Activated effector memory CD4-positive, alpha-beta T cell treated with Interleukin-2 at 50 U/mL for 16 hours (primary cell): ENCODE results near the gene DCAF4.

Experiments
- DNase-seq: peaks from one replicate; pipeline ENCODE4 v3.0.0-alpha.2; 2020

The DCAF4 gene, protein sequence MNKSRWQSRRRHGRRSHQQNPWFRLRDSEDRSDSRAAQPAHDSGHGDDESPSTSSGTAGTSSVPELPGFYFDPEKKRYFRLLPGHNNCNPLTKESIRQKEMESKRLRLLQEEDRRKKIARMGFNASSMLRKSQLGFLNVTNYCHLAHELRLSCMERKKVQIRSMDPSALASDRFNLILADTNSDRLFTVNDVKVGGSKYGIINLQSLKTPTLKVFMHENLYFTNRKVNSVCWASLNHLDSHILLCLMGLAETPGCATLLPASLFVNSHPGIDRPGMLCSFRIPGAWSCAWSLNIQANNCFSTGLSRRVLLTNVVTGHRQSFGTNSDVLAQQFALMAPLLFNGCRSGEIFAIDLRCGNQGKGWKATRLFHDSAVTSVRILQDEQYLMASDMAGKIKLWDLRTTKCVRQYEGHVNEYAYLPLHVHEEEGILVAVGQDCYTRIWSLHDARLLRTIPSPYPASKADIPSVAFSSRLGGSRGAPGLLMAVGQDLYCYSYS

GRCh38 chr14:72926292-72927028 is at the start of gene DCAF4:
Gene DCAF4 (plus strand): TSS chr14:72926464. CDS start chr14:72937979, 11,515 bp downstream.
- peak; percentile 92 for DNase-seq

DNA sequence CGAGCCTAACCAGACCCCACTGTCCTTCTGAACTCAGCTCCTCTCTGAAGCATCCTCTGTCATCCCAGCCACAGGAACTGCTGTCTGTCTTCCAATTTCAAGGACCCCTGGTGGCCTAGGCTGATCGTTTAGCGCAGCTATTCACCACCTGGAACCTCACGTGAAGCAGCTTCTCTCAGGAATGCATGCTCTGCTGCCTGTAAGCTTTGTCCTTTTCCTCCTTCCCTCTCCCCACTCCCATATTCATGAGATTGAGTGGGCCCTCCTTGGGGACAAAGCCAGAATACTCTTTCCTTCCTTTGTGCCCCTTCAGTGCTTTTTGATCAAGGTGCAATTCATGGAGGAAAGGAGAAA is 49.6 kb upstream of the DCAF4 start:
- no peak for DNase-seq

DNA sequence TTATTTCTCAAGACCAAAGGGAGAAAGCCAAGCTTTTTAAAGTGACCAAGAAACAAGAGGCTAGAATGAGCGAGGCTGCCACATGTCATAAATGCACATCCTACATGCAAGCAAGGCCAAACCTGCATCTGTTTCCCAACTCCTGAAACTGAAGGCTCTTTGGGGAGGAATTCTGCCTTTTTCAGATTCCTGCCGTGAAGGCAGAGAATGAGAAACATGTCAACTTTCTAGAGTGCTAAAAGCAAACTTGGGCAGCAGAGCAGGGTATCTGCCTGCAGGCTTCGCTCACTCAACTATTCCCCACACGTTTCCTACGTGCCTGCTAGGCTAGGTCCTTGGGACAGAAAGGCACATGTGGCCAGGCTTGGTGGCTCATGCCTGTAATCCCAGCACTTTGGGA is 47.5 kb upstream of the DCAF4 start:
- DNase-seq: no peak

DNA sequence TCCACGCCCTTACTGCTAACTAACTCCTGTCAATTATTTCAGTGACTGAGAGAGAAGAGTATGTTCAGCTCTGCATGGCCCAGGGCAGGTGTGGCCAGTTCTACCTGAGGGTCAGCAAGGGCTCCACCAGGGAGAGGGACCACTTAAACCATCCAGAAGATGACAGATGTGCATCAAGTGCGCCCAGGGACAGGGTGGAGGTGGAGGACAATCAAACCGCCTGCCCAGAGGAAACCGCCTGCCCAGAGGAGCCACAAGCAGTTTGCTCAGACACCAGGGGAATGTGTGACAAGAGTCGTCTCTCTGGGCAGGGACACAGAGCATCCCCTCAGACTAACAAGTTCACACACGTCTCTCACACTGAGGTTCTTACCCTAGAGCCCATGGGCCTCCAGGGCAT is 46.8 kb upstream of the DCAF4 start:
- no peak for DNase-seq

GRCh38 chr14:72880164-72880563 is 46.1 kb upstream of the DCAF4 start:
- DNase-seq: no peak

DNA sequence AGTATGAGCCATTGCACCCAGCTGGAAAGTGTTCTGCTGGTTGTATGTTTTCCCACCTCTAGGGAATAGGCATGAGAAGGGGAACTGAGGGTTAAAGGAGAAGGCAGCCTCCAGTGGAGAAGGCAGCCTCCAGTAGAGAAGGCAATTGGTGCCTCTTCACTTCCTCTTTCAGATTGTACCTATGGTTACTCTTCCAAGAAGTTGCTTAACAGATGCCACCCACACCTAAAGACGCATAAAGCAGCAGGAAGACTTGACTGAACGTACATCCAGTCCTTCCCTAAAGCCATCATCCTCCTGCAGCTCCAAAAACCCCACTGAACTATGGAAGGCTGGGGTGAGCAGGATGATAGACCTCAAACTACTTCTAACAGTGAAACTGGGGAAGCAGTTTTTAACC is 45.4 kb upstream of the DCAF4 start:
- DNase-seq: no peak

DNA sequence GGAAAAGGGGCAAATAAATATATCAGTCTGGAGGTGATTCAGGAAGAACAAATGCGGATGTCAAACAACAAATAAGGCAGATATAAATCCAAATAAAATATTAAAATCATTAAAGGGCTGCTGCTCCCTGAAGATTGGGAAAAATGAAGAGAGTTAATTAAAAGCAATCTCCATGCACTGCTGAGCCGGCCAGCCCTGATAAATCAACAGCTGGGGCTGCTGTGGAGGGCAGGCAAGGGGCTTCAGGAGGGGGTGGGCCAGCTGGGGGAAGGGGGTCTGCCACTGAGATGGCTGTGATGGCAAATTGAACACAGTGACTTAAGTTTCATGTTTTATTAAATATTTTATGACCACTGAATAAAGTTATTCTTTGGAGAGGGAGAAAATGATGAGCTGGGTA is 44.7 kb upstream of the DCAF4 start:
- DNase-seq: no peak

- DNase-seq: no peak
Measured at GRCh38 chr14:72882047-72882446, 44.2 kb upstream of the DCAF4 start.

DNA sequence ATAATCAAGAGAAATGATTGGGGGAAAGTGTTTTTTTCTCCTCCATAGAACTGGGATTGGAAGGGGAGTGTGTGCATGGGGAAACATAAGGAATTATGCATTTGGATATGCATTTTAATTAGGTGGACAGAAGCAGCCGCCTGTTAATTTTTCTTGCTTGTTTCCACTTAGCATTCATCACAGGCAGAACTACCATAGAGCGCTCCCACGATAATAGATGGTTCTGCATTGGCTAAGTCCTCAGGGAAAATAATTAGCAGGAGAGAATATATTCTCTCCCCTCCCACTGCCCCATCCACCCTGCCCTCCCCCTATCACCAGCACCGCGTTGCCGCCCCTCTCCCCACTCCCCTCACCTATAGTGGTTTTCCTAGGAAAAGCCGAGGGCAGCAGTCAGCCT is 43.8 kb upstream of the DCAF4 start:
- no peak for DNase-seq

DNA sequence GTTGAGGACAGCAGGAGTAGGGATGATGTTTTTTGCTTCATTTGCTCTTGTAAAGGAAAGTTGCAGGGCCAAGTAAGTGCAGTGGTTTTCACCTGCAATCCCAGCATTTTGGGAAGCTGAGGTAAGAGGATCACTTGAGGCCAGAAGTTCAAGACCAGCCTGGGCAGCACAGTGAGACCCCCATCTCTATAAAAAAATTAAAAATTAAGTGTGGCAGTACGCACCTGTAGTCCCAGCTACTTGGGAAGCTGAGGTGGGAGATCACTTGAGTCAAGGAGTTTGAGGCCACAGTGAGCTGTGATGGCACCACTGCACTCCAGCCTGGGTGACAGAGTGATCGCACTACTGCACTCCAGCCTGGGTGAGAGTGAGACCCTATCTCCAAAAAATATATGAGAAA is 43.2 kb upstream of the DCAF4 start:
- DNase-seq: no peak

DNA sequence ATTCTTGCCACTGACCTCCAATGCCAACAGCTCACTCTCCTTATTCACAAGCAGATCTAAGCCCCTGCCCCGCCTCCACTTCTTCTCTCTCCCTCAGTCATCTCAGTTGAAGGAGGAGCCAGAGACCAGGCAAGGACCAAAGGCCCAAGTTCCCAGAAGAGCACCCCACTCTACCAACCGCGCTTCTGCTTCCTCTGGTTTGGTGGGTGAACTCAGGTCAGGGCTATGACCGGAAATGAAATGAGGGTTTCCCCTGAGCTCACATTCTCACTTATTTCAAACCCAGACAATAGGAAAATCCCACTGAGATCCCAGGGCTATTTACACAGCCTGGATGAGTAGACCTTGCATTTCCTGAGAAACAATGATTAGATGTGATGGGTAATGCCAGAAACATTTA is 42.3 kb upstream of the DCAF4 start:
- no peak for DNase-seq

DNA sequence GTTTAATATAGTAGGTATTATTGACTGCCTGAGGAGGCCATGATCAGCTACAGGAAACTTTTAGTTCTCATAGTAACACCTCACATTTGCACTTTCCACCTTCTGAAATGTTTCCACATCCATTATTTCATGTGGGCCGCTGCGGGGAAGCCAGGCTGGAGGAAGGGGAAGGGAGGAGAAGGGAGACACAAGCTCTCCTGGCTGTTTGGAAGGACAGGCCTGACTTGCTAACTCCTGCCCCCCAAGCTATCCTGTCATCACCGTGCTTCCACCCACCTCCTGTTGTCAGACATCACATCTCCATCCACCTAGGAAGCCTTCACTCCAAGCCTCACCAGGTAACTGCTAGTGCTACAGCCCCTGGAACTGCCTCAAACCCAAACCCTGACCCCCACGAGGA is 41.9 kb upstream of the DCAF4 start:
- no peak for DNase-seq

DNA sequence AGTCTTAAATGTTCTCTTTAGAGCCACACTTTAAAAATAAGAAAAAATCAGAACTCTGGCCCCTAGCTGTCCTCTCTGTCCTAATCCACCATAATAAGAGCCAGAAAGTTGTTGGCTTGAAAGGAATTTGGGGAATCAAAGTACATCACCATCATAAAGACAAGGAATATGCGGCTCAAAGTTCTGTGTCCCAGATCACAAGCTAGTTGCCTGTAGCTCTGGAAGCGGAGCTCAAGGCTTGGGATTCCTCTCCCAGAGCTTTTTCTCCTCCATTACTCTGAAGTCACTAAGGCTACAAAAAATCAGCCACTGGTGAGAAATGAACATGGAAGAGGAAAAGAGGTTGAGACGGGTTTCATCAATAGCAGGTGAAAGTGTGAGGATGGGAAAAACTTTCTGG is 38.8 kb upstream of the DCAF4 start:
- no peak for DNase-seq

DNA sequence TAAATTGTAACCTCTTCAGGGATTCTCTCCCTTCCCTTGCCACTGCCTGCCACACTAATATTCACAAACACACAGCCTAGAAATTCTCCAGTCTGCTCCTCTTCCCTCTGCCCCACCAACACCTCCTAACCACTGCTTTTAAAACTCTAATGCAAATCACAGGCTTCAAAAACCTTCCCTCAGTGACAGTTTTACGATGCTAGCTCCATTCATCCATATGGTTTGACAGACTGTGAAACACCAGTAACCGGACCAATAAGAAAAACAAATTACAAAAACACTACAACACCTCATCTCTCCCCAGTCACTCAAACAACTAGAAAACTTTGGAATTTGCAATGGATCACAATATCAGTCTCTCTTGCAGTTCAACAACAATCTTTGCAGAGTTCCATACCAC is 38.1 kb upstream of the DCAF4 start:
- DNase-seq: no peak

DNA sequence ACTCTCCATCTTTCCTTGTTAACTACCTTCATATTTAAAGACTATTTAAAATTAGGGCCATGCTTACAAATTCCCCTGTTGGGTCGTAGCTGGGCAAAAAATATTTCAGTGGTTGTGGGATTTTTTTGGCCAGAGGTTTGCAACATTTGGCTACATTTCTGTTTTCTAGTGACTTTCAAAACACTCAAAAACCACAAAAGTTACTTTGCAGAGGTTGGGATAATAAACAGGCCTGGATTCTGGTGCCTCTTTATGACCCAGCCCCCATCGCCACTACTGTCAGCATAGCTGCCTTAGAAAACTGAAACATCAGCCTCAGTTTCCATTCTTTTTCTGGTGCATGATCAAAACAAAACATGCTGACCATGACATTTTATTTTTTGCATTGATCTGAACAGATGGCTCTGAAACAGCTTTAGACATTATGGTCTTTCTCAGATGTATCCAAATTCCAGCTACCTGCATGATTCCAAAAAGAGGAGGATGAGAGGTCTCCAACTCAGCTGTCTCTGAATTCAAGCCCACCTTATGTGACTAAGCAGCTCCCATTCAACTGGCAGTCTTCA is 37.5 kb upstream of the DCAF4 start:
- no peak for DNase-seq

DNA sequence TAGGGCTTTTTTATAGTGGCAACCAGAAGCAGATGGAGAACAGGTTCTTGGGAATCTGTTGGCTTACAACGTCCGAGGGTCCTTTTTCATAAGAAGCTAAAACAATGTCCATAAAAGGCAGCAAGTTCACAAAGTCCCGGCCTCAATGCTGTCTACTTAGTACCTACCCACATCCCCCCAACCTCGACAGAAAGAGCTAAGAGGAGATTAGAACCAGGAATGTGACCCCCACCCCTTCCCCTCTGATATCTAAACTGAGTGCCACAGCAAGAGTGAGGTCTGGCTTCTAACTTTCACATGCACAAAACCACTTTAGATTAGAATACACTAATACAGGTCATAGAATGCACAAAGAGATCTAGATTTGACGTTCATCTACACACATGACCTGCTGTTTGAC is 36.9 kb upstream of the DCAF4 start:
- DNase-seq: no peak

- no peak for DNase-seq
Measured at GRCh38 chr14:72891666-72892102, 34.6 kb upstream of the DCAF4 start.

GRCh38 chr14:72892103-72892878 is 34.0 kb upstream of the DCAF4 start:
- DNase-seq: peak; percentile 7

DNA sequence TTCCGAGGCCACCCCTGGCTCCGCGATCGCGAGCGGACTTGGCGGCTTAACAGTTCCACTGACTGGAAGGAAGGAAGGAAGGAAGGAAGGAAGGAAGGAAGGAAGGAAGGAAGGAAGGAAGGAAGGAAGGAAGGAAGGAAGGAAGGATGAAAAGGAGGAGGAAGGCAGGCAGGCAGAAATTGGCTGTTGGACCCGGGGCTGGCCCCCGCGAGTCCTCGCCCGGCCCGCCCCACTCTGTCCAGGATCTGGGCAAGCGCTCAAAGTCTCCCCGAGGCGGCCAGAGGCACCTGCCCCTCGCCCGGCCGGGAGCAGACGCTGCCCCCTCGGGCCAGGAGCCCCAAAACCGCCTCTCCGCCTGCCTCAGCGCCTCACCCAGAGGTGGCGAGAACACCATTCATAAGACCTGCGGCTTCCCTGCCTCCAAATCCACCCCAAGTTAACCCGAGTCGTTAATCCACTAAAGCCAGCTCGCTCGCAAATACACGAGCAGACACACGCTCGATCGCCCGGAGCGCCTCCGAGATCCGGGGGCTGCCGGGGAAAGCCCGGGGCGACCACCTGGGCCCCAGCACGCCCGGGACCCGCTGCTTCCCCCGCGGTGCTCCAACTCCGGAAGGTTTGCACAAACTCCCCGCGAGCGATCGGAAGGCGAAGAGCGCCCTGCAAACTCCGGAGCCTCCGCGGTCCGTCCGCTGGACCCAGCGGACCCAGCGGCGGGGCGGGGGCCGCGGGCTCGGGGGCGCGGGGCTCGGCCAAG is 33.2 kb upstream of the DCAF4 start:
- peak; percentile 20 for DNase-seq

- peak; percentile 89 for DNase-seq
Measured at GRCh38 chr14:72893636-72894322, 32.5 kb upstream of the DCAF4 start, which contains the start of gene DPF3. Gene DPF3 (minus strand): TSS chr14:72894101. CDS start chr14:72894088, 13 bp downstream.

DNA sequence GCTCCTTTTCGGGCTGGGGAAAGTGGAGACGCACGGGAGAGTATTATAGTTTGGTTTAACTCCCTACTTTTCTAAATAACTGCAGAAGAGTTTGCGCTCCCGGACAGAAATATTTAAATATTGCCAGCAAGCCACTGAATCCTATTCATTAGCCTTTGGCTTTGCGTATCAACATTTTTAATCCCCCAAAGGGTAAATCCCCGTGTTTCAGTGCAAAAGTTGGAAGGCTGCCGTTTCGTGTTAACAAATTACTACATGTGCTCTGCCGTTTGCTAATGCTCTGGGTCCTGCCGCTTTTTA is 32.0 kb upstream of the DCAF4 start:
- no peak for DNase-seq
